ACC112 (cell line): ENCODE data around the gene RSKR.
"Not testable (repeated sequence)": the region's sequence is repeated elsewhere in the genome, so short reads cannot be mapped to it uniquely, and the experiment has no call there.

Experiments used
- H2AFZ ChIP-seq: fragments of 200-600 bp; sonication (generic); one replicate; pipeline ENCODE4 v1.6.0; 2017; ENCODE audit warnings: antibody characterized with exemption, low read length; ENCODE audit not compliant: unreplicated experiment
- H3K27ac ChIP-seq: fragments of 200-600 bp; sonication (generic); 2 replicates; pipeline ENCODE4 v1.5.1; 2014; ENCODE audit warnings: low read depth, mild to moderate bottlenecking, antibody characterized with exemption, low read length, moderate library complexity
- H3K27me3 ChIP-seq: fragments of 200-600 bp; sonication (generic); 2 replicates; pipeline ENCODE4 v1.6.1; 2014; ENCODE audit warnings: mild to moderate bottlenecking, antibody characterized with exemption, low read length, moderate library complexity, mixed read lengths; ENCODE audit not compliant: insufficient read depth
- H3K36me3 ChIP-seq: fragments of 200-600 bp; sonication (generic); 2 replicates; pipeline ENCODE4 v1.6.1; 2016; ENCODE audit warnings: mild to moderate bottlenecking, antibody characterized with exemption, low read length, moderate library complexity, mixed read lengths; ENCODE audit not compliant: insufficient read depth
- H3K4me1 ChIP-seq: fragments of 200-600 bp; sonication (generic); one replicate; pipeline ENCODE4 v1.6.1; 2016; ENCODE audit warnings: low read length, mixed read lengths; ENCODE audit not compliant: insufficient read depth, unreplicated experiment, control insufficient read depth
- H3K4me3 ChIP-seq: fragments of 200-600 bp; sonication (generic); 2 replicates; pipeline ENCODE4 v1.5.1; 2014; ENCODE audit warnings: mild to moderate bottlenecking, low read depth, low read length
- H3K79me2 ChIP-seq: fragments of 200-600 bp; sonication (generic); one replicate; pipeline ENCODE4 v1.6.0; 2016; ENCODE audit warnings: low read length; ENCODE audit not compliant: control insufficient read depth, unreplicated experiment, insufficient read depth

The RSKR gene, protein sequence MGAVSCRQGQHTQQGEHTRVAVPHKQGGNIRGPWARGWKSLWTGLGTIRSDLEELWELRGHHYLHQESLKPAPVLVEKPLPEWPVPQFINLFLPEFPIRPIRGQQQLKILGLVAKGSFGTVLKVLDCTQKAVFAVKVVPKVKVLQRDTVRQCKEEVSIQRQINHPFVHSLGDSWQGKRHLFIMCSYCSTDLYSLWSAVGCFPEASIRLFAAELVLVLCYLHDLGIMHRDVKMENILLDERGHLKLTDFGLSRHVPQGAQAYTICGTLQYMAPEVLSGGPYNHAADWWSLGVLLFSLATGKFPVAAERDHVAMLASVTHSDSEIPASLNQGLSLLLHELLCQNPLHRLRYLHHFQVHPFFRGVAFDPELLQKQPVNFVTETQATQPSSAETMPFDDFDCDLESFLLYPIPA

DNA sequence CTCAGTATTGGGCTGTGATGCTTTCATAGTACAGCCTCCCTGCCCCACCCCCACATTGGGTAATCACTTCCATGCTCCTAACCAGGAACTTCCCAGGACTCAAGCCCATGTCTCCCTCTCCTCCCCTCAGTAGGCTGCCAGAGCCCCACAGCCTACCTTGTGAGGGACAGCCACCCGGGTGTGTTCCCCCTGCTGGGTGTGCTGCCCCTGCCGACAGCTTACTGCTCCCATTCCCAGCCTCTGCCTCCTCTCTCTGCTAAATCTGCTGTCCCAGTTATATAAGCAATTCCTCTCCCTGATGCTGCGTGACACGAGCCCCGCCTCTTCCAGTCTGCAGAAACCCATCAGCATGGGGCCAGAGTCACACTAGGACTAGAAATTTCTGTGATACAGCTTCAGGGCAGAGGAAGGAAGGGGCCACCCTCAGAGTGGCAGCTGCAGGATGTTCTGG, at the start of gene RSKR:
RSKR (minus strand) TSS at position 255 of the 451 bp plus-strand sequence; CDS start at position 231, 24 bp downstream.
- Histone ChIP-seq H3K36me3 (peaks cover 13% of the 10 kb centered on the region; the same call in 1 of the 2 replicates), H3K79me2 (no peaks in the 10 kb centered on the region), H3K4me1 (no peaks in the 10 kb centered on the region), H3K4me3 (no peak within 1 kb of the TSS), H3K27me3 (no peaks in the 10 kb centered on the region), H3K27ac (no peak within 1 kb of the TSS), H2AFZ (no peak within 1 kb of the TSS)

DNA sequence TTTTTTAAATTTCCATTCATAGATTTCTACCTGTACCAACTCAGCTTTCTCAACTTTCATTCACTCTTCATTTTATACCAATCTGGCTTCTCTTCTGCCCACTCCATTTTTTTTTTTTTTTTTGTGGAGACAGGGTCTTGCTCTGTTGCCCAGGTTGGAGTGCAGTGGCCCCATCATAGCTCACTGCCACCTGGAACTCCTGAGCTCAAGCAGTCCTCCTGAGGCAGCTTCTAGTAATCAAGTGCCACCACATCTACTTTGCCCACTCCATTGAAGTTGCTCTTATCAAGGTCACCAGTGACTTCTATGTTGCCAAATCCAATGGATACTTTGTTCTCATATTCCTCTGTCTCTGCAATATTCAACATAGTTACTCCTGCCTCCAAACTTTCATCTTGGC, 49.7 kb upstream of the RSKR start:
- H3K36me3 ChIP-seq: peaks cover 12% of the 10 kb centered on the region; the same call in 1 of the 2 replicates
- H3K27me3 ChIP-seq: no peaks in the 10 kb centered on the region
- peaks cover 82% of the 10 kb centered on the region for H3K79me2 ChIP-seq
- peak overlapping the region; percentile 97 for H3K4me3 ChIP-seq
- no peak overlapping the region for H3K27ac ChIP-seq
- no peak overlapping the region for H2AFZ ChIP-seq
- peaks cover 22% of the 10 kb centered on the region for H3K4me1 ChIP-seq

DNA sequence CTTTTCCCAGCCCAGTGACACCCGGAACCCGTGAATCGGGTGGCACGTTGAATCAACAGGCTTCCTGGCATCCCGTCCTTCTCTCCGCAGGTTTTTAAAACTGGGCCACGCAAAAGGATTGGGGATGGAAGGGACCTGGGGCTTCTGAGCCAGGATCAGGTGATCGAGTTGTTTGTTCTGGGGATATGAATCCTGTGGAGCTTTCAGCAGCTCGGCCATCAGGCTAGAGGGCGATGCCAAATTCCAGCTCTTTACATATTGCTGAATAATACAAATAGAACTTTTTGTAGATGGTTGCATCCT, 48.5 kb upstream of the RSKR start:
- peak overlapping the region; percentile 89 for H3K27ac ChIP-seq
- peak overlapping the region; percentile 97 for H3K4me3 ChIP-seq
- peaks cover 70% of the 10 kb centered on the region for H3K79me2 ChIP-seq
- no peaks in the 10 kb centered on the region for H3K27me3 ChIP-seq
- H3K4me1 ChIP-seq: peaks cover 21% of the 10 kb centered on the region
- H2AFZ ChIP-seq: peak overlapping the region; percentile 96
- H3K36me3 ChIP-seq: peaks cover 3% of the 10 kb centered on the region; the same call in 1 of the 2 replicates

DNA sequence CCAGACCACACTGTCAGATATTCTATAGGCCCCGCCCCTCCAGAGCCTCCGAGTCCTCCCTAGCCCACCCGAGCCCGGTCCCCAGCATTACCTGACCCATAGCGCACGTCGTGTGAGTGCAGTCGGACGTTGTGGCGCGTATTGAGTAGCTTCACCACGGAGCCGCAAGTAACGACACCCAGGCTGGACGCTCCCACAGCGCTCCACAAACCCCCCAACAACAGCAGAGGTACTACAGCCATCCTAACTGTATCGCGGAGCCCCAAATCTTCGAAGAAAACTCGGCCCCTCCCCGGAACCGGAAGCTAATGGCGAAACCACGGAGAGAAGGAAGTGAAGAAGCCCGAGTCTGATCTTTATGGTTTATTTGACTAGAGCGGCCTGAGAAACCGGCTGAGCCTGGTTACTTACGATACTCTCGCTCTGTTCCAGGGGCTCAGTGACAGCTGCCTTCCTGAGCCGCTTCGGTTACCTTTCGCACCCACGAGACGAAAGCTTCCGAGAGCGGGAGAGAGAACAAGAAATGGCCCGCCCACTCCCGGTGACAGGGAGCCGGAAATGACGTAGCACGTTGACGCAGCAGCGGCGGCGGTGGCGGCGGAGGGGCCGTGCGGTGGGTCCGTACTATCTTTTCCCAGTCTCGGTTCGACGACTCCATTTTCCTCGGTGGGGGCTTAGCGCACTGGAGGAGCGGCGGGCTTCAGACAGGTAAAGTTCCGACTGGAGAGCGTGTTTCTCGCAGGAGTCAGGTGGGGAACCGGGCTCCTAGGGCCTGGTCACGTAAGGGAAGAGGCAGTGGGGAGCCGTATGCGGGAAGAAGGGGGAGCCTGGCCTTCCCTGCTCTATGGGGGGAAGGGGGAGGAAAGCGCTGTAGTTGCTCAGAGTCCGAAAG, 47.9 kb upstream of the RSKR start, which contains the start of the genes SDF2 and SUPT6H:
SDF2 (minus strand) TSS at position 272 of the 892 bp plus-strand sequence; CDS start at position 242, 30 bp downstream.
SUPT6H (plus strand) TSS at position 571 of the 892 bp plus-strand sequence. CDS start 11,197 bp downstream, outside the sequence.
- Histone ChIP-seq H3K27me3 (no peaks in the 10 kb centered on the region), H2AFZ (peak within 1 kb of the TSS; percentile 96), H3K36me3 (0 out of 2 replicates have a peak, but pooled peaks cover 3% of the 10 kb centered on the region), H3K27ac (peak within 1 kb of the TSS; percentile 89), H3K4me1 (peaks cover 21% of the 10 kb centered on the region), H3K4me3 (peak within 1 kb of the TSS; percentile 97), H3K79me2 (peaks cover 70% of the 10 kb centered on the region)

DNA sequence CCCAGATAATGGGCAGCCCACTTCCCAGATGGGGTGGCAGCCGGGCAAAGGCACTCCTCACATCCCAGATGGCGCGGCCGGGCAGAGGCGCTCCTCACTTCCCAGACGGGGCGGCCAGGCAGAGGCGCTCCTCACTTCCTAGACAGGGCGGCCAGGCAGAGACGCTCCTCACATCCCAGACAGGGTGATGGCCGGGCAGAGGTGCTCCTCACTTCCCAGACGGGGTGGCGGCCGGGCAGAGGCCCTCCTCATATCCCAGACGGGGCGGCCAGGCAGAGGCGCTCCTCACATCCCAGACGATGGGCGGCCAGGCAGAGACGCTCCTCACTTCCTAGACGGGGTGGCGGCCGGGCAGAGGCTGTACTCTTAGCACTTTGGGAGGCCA, 45.5 kb upstream of the RSKR start:
- H3K36me3 ChIP-seq, H2AFZ ChIP-seq, H3K27ac ChIP-seq, H3K27me3 ChIP-seq, H3K4me3 ChIP-seq: not testable (repeated sequence)
- Histone ChIP-seq H3K79me2 (peaks cover 61% of the 10 kb centered on the region), H3K4me1 (peaks cover 21% of the 10 kb centered on the region)

DNA sequence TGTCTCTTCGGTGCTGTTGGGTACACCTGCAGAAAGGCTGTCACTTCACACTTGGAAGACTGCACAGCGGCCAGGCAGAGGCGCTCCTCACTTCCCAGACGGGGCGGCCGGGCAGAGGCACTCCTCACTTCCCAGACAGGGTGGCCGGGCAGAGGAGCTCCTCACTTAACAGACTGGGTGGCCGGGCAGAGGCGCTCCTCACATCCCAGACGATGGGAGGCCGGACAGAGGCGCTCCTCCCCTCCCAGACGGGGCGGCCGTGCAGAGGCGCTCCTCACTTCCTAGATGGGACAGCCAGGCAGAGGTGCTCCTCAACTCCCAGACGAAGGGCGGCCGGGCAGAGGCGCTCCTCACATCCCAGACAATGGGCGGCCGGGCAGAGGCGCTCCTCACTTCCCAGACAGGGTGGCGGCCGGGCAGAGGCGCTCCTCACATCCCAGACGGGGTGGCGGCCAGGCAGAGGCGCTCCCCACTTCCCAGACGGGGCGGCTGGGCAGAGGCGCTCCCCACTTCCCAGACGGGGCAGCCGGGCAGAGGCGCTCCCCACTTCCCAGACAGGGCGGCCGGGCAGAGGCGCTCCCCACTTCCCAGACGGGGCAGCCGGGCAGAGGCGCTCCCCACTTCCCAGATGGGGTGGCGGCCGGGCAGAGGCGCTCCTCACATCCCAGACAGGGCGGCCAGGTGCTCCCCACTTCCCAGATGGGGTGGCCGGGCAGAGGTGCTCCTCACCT, 44.9 kb upstream of the RSKR start:
- H3K27me3 ChIP-seq: not testable (repeated sequence)

DNA sequence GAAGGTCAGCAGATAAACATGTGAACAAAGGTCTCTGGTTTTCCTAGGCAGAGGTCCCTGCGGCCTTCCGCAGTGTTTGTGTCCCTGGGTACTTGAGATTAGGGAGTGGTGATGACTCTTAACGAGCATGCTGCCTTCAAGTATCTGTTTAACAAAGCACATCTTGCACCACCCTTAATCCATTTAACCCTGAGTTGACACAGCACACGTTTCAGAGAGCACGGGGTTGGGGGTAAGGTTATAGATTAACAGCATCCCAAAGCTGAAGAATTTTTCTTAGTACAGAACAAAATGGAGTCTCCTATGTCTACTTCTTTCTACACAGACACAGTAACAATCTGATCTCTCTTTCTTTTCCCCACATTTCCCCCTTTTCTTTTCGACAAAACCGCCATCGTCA, 44.4 kb upstream of the RSKR start:
- not testable (repeated sequence) for H3K36me3 ChIP-seq, H2AFZ ChIP-seq, H3K27me3 ChIP-seq, H3K4me3 ChIP-seq
- Histone ChIP-seq H3K27ac (peak overlapping the region; percentile 7; the same call in 1 of the 2 replicates), H3K79me2 (peaks cover 50% of the 10 kb centered on the region), H3K4me1 (peaks cover 14% of the 10 kb centered on the region)

More for the DNA sequence above, 44.9 kb upstream of the RSKR start:
- not testable (repeated sequence) for H3K4me3 ChIP-seq, H2AFZ ChIP-seq, H3K36me3 ChIP-seq, H3K27ac ChIP-seq
- peaks cover 56% of the 10 kb centered on the region for H3K79me2 ChIP-seq
- H3K4me1 ChIP-seq: peaks cover 19% of the 10 kb centered on the region

DNA sequence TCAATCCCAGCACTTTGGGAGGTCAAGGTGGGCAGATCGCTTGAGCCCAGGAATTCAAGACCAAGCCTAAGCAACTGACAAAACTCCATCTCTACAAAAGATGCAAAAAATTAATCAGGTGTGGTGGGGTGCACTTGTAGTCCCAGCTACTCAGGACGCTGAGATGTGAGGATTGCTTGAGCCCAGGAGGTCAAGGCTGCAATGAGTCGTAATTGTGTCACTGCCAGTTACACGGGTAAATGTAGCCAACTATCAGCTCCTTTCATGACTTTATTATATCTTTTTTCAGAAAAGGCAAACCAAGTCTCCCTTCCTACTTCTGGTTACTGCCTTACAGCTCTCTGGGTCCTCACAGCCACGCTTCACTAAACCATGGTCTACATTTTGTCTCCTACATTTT, 43.8 kb upstream of the RSKR start:
- H3K4me3 ChIP-seq: no peak overlapping the region
- H2AFZ ChIP-seq: no peak overlapping the region
- H3K36me3 ChIP-seq: peaks cover 8% of the 10 kb centered on the region; the same call in 1 of the 2 replicates
- peaks cover 9% of the 10 kb centered on the region for H3K4me1 ChIP-seq
- peak overlapping the region; percentile 7; the same call in 1 of the 2 replicates for H3K27ac ChIP-seq
- peaks cover 47% of the 10 kb centered on the region for H3K79me2 ChIP-seq
- no peaks in the 10 kb centered on the region for H3K27me3 ChIP-seq

DNA sequence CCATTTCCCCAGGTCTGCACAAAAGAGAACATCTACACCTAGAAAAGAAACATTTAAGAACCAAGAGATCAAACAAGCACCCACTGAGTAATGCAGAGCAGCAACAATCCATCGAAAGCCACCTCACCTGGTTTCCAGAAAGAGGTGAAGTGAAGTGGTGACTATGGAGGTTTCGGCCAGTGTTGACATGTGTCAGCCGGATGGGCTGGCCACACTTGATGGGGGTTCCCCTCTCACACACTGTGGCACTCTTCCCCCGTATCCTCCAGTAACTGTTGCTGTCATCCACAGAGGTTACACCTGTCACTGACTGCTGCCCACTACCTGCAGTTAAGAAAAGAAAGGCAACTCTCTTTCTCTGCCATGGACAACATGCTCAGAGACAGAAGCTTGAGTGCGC, 41.2 kb upstream of the RSKR start:
- Histone ChIP-seq H3K4me1 (peaks cover 4% of the 10 kb centered on the region), H3K27me3 (no peaks in the 10 kb centered on the region), H3K27ac (no peak overlapping the region), H3K79me2 (peaks cover 28% of the 10 kb centered on the region), H3K36me3 (peaks cover 8% of the 10 kb centered on the region; the same call in 1 of the 2 replicates), H2AFZ (no peak overlapping the region), H3K4me3 (no peak overlapping the region)

DNA sequence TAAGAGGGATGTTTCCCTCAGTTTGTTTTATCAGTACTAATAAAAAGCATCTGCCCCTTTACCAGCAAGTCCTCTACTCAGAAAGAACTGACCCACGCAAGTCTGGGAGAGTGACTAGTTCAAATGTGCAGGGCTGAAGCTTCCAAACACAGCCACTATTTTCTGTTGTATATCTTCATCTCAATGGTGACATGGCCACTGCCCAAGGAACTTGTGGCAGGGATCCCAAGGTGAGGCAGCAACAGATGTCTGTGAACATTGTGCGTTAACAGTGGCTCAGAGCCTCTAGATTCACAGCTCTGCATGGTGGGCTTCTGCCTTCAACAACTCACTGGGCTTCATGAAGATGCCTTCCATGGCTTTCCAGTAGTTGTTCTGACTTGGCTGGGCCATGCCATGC, 34.7 kb upstream of the RSKR start:
- Histone ChIP-seq H3K79me2 (peaks cover 20% of the 10 kb centered on the region), H3K4me3 (no peak overlapping the region), H3K4me1 (peaks cover 12% of the 10 kb centered on the region), H3K27ac (no peak overlapping the region), H3K36me3 (no peaks in the 10 kb centered on the region), H3K27me3 (no peaks in the 10 kb centered on the region), H2AFZ (no peak overlapping the region)
